Smooth muscle cell (in vitro differentiated cells): ENCODE results near the gene ZNF670. TPM values are rescaled to one million over a fixed set of nuclear protein-coding genes. Genes with fewer than 3 reads are reported as not detected.

Experiments used
- DNase-seq: peaks from one replicate; lab custom pipeline; 2025; ENCODE audit not compliant: unreplicated experiment; lab: John Stamatoyannopoulos, UW
- H2AFZ ChIP-seq: fragments of 200-600 bp; sonication (generic); 2 replicates; pipeline ENCODE4 v1.6.0; 2016; ENCODE audit warnings: antibody characterized with exemption, low read depth, mild to moderate bottlenecking
- H3F3A ChIP-seq: fragments of 200-600 bp; sonication (generic); 2 replicates; pipeline ENCODE4 v1.6.0; 2017; ENCODE audit warnings: antibody characterized with exemption, low read depth
- H3K27ac ChIP-seq: fragments of 200-600 bp; sonication (generic); 2 replicates; pipeline ENCODE4 v1.5.1; 2016; ENCODE audit warnings: low read depth, mild to moderate bottlenecking
- H3K27me3 ChIP-seq: fragments of 200-600 bp; sonication (generic); 2 replicates; pipeline ENCODE4 v1.6.1; 2016; ENCODE audit warnings: low read depth, mild to moderate bottlenecking
- H3K36me3 ChIP-seq: fragments of 200-600 bp; sonication (generic); 2 replicates; pipeline ENCODE4 v1.5.1; 2016; ENCODE audit warnings: low read depth
- H3K4me1 ChIP-seq: fragments of 200-600 bp; sonication (generic); 2 replicates; pipeline ENCODE4 v1.5.1; 2016; ENCODE audit warnings: low read depth
- H3K4me2 ChIP-seq: fragments of 200-600 bp; sonication (generic); 2 replicates; pipeline ENCODE4 v1.6.0; 2016; ENCODE audit warnings: mild to moderate bottlenecking
- H3K4me3 ChIP-seq: fragments of 200-600 bp; sonication (generic); 2 replicates; pipeline ENCODE4 v1.5.1; 2016; ENCODE audit warnings: mild to moderate bottlenecking
- H3K79me2 ChIP-seq: fragments of 200-600 bp; sonication (generic); 2 replicates; pipeline ENCODE4 v1.6.0; 2016; ENCODE audit warnings: low read depth, mild to moderate bottlenecking
- H3K9ac ChIP-seq: fragments of 200-600 bp; sonication (generic); 2 replicates; pipeline ENCODE4 v1.6.0; 2016; ENCODE audit warnings: low read depth
- H3K9me3 ChIP-seq: fragments of 200-600 bp; sonication (generic); replicated peaks from 2 replicates; pipeline ENCODE4 v1.5.1; 2016; ENCODE audit warnings: low read depth
- H4K20me1 ChIP-seq: fragments of 200-600 bp; sonication (generic); 2 replicates; pipeline ENCODE4 v1.6.0; 2016; ENCODE audit warnings: low read depth
- WGBS: methylation state at CpG from one replicate; pipeline ENCODE4 v1.1.7; 2016; ENCODE audit warnings: low lambda C conversion rate; 5-methylcytosine and 5-hydroxymethylcytosine counted together
- polyA plus RNA-seq: library from polyadenylated mRNA; unstranded; fragments of >200 nt; fragmentation: Nextera tagmentation; extraction: Ambion mirVana; gene quantifications from 2 replicates; pipeline ENCODE4 v1.2.1, GENCODE V29; 2016
- total RNA-seq: library from RNA; depleted of rRNA; stranded (reverse); fragments of >200 nt; gene quantifications from 2 replicates; pipeline ENCODE4 v1.2.3, GENCODE V29; 2014
- TF ChIP-seq, protein P1 (sequence below): fragments of 200-600 bp; sonication (generic); IDR thresholded peaks from 2 replicates; pipeline ENCODE4 v1.5.1; 2017; ENCODE audit warnings: borderline replicate concordance, mild to moderate bottlenecking, antibody characterized with exemption; ENCODE audit not compliant: insufficient read depth, poor library complexity, severe bottlenecking

ZNF670 gene
- total and polyA plus RNA-seq, 2 experiments from 2014 or later: 2.8 to 3.9 TPM

DNA sequence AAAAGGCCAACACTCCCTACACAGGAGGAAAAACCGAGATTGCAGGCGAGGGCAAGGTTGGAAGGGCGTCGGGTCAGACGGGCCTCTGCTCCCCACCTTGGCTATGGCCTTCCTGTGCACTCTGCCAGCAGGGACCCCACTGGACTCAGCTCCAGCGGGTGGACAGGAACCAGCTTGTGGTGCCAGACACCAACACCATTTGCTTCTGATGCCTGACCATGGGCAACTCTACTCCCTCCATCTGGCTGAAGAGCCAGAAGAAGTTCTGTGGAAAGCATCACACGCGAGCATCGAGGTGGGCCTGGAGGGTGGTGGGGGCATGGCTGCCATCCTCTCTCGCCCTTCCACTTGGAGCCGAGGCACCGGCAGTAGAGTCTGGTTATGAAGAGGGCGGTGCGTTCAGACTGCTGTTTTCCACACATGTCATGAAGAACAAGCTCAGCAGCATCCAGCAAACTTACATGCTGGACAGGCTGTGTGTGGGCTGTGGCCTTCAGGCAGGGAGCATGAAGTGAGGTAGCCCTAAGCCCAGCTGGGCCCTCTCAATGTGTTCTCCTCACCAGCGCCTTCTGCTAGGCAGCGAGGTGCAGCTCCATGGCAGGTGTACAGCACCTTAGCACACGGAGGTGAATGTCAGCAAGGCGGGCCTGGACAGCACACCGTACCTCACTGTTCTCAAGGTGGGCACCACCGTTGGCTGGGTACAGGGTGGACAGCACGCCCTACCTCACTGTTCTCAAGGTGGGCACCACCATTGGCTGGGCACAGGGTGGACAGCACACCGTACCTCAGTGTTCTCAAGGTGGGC, 41.2 kb upstream of the ZNF670 start:
- DNase-seq: no peak
- Histone ChIP-seq H3K4me3 (no peak overlapping the region), H3K27ac (no peak overlapping the region), H2AFZ (no peak overlapping the region), H3K9me3 (no peaks in the 10 kb centered on the region), H4K20me1 (no peaks in the 10 kb centered on the region), H3K4me2 (no peak overlapping the region), H3K9ac (no peak overlapping the region), H3F3A (no peaks in the 10 kb centered on the region), H3K27me3 (no peaks in the 10 kb centered on the region), H3K79me2 (no peaks in the 10 kb centered on the region), H3K4me1 (no peaks in the 10 kb centered on the region), H3K36me3 (no peaks in the 10 kb centered on the region)
- TF ChIP-seq, protein P1, sequence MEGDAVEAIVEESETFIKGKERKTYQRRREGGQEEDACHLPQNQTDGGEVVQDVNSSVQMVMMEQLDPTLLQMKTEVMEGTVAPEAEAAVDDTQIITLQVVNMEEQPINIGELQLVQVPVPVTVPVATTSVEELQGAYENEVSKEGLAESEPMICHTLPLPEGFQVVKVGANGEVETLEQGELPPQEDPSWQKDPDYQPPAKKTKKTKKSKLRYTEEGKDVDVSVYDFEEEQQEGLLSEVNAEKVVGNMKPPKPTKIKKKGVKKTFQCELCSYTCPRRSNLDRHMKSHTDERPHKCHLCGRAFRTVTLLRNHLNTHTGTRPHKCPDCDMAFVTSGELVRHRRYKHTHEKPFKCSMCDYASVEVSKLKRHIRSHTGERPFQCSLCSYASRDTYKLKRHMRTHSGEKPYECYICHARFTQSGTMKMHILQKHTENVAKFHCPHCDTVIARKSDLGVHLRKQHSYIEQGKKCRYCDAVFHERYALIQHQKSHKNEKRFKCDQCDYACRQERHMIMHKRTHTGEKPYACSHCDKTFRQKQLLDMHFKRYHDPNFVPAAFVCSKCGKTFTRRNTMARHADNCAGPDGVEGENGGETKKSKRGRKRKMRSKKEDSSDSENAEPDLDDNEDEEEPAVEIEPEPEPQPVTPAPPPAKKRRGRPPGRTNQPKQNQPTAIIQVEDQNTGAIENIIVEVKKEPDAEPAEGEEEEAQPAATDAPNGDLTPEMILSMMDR: no peak
- over 99% methylated on average over 22 of the region's 22 CpGs for WGBS

DNA sequence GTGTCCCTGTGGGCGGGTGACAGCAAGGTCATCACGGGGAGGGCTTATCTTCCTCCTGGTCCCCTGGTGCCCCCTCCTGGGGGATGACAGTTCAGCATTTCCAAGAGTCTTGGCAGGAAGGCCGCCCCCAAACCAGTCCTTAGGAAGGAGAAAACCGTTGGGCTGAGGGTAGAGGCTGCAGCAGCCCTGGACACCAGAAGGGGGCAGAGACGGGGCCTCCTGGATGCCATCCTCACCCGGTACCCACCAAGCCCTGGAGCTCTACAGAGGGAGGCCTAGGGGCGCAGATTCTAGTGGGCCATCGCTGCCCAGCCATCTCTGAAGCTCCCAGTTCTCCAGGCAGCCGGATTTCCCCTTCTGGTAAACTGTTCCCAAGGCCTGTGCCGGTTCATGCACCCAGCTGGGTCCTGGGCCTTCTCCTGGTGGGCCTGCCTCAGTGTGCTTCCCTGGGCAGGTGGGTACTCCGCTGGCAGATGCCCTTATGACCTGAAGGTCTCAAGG, 40.4 kb upstream of the ZNF670 start:
- H2AFZ ChIP-seq: no peak overlapping the region
- H3K9ac ChIP-seq: no peak overlapping the region
- TF ChIP-seq, protein P1: no peak
- no peaks in the 10 kb centered on the region for H4K20me1 ChIP-seq
- no peak overlapping the region for H3K27ac ChIP-seq
- H3K27me3 ChIP-seq: no peaks in the 10 kb centered on the region
- no peaks in the 10 kb centered on the region for H3K9me3 ChIP-seq
- H3K36me3 ChIP-seq: no peaks in the 10 kb centered on the region
- H3K4me1 ChIP-seq: no peaks in the 10 kb centered on the region
- no peaks in the 10 kb centered on the region for H3F3A ChIP-seq
- H3K4me3 ChIP-seq: no peak overlapping the region
- 84% methylated on average over 9 of the region's 11 CpGs for WGBS
- no peaks in the 10 kb centered on the region for H3K79me2 ChIP-seq
- no peak for DNase-seq
- H3K4me2 ChIP-seq: no peak overlapping the region

DNA sequence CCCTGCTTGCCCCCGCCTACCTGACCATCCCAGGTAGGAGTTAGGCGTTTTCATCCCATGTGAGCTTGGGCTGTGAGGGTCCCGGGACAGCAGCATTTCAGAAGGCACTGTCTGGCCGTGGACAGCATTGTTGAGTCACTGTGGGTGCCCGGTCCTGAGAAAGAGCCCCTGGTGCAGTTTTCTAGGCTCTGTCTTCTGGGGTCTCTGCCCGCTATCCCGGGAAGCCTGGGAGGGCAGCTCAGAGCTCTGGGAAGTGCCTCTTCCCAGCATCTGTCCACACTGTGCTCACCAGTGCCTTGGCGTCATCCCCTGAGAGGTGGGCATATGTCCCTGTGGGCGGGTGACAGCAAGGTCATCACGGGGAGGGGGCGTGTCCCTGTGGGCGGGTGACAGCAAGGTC, 36.9 kb upstream of the ZNF670 start:
- Histone ChIP-seq H4K20me1 (no peaks in the 10 kb centered on the region), H3K4me2 (no peak overlapping the region), H3K27ac (no peak overlapping the region), H3K9ac (no peak overlapping the region), H3K79me2 (no peaks in the 10 kb centered on the region), H3K27me3 (no peaks in the 10 kb centered on the region), H2AFZ (no peak overlapping the region), H3F3A (peaks cover 5% of the 10 kb centered on the region), H3K4me3 (no peak overlapping the region), H3K36me3 (no peaks in the 10 kb centered on the region), H3K9me3 (no peaks in the 10 kb centered on the region), H3K4me1 (no peaks in the 10 kb centered on the region)
- TF ChIP-seq, protein P1: no peak
- DNase-seq: no peak
- WGBS: 90% methylated on average over 9 of the region's 12 CpGs

DNA sequence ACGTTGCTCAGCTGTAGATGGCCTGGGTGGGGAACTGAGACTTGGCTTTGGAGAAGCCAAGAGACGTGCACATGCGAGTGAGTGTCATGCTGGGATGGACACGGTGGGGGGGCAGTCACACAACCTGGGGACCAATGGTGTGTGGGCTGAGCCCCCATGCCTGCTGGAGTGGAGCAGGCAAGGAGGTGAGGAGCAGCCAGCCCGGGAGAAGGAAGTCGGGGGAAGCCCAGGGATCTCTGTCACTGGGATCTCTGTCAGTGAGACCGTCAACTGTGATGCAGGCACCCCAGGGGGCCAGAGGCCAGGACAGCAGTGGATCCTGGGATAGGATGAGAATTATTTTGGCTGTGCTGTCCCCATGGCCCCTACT, 36.5 kb upstream of the ZNF670 start:
- Histone ChIP-seq H3K4me1 (no peaks in the 10 kb centered on the region), H2AFZ (no peak overlapping the region), H3K27ac (no peak overlapping the region), H3K9me3 (no peaks in the 10 kb centered on the region), H3K4me2 (no peak overlapping the region), H3K36me3 (no peaks in the 10 kb centered on the region), H3K9ac (no peak overlapping the region), H3K79me2 (no peaks in the 10 kb centered on the region), H4K20me1 (no peaks in the 10 kb centered on the region), H3F3A (peaks cover 5% of the 10 kb centered on the region), H3K4me3 (no peak overlapping the region), H3K27me3 (no peaks in the 10 kb centered on the region)
- TF ChIP-seq, protein P1: no peak
- WGBS: 76% methylated on average over 7 of the region's 7 CpGs
- no peak for DNase-seq
